ENCODE measurements around the gene ACADL. TPM values are rescaled to one million over a fixed set of nuclear protein-coding genes. Genes with fewer than 3 reads are reported as not detected.
"Not testable (repeated sequence)": the region's sequence is repeated elsewhere in the genome, so short reads cannot be mapped to it uniquely, and the experiment has no call there.

The ACADL gene
- total RNA-seq, 1 donor from 2014 or later, result 1.5 TPM

- H3K4me3 ChIP-seq (ENCODE audit: low read depth, low read length), result no peak overlapping the region
- DNase-seq (ENCODE audit: low read depth), result no peak
- H3K27me3 ChIP-seq (ENCODE audit: control insufficient read depth, insufficient read depth, low read length), result no peaks in the 10 kb centered on the region
- TF ChIP-seq CTCF (IDR thresholded peaks at IDR 0.05; ENCODE audit: insufficient read depth, low read length, poor library complexity, severe bottlenecking), result no peak
- no peaks in the 10 kb centered on the region for H3K36me3 ChIP-seq (ENCODE audit: control insufficient read depth, insufficient read depth, low read length)
Measured at GRCh38 chr2:210179351-210179990, 45.8 kb downstream of the ACADL start.

GRCh38 chr2:210177769-210178168 is 47.5 kb downstream of the ACADL start:
- Histone ChIP-seq H3K27me3 (ENCODE audit: control insufficient read depth, insufficient read depth, low read length) (no peaks in the 10 kb centered on the region), H3K36me3 (ENCODE audit: control insufficient read depth, insufficient read depth, low read length) (no peaks in the 10 kb centered on the region), H3K4me3 (ENCODE audit: low read depth, low read length) (no peak overlapping the region)
- DNase-seq (ENCODE audit: low read depth), result no peak
- no peak for TF ChIP-seq CTCF (IDR thresholded peaks at IDR 0.05; ENCODE audit: insufficient read depth, low read length, poor library complexity, severe bottlenecking)

- not testable (repeated sequence) for H3K4me3 ChIP-seq (ENCODE audit: low read depth, low read length); DNase-seq (ENCODE audit: low read depth); H3K27me3 ChIP-seq (ENCODE audit: control insufficient read depth, insufficient read depth, low read length); H3K36me3 ChIP-seq (ENCODE audit: control insufficient read depth, insufficient read depth, low read length)
Measured at GRCh38 chr2:210177115-210177514, 48.1 kb downstream of the ACADL start.

- no peak for DNase-seq (ENCODE audit: low read depth)
- Histone ChIP-seq H3K4me3 (ENCODE audit: low read depth, low read length) (no peak overlapping the region), H3K36me3 (ENCODE audit: control insufficient read depth, insufficient read depth, low read length) (no peaks in the 10 kb centered on the region), H3K27me3 (ENCODE audit: control insufficient read depth, insufficient read depth, low read length) (no peaks in the 10 kb centered on the region)
- TF ChIP-seq CTCF (IDR thresholded peaks at IDR 0.05; ENCODE audit: insufficient read depth, low read length, poor library complexity, severe bottlenecking), result no peak
Measured at GRCh38 chr2:210174086-210174485, 51.2 kb downstream of the ACADL start.

GRCh38 chr2:210172219-210172575 is 53.0 kb downstream of the ACADL start:
- no peaks in the 10 kb centered on the region for H3K27me3 ChIP-seq (ENCODE audit: control insufficient read depth, insufficient read depth, low read length)
- peak overlapping the region; percentile 47 for H3K4me3 ChIP-seq (ENCODE audit: low read depth, low read length)
- no peak for TF ChIP-seq CTCF (IDR thresholded peaks at IDR 0.05; ENCODE audit: insufficient read depth, low read length, poor library complexity, severe bottlenecking)
- no peaks in the 10 kb centered on the region for H3K36me3 ChIP-seq (ENCODE audit: control insufficient read depth, insufficient read depth, low read length)
- no peak for DNase-seq (ENCODE audit: low read depth)

GRCh38 chr2:210171309-210172218 is 53.7 kb downstream of the ACADL start, which contains the start of gene KANSL1L:
TSS of gene KANSL1L (minus strand) at chr2:210171409. CDS start at chr2:210154582, 16,827 bp downstream.
- peak; percentile 80 for DNase-seq (ENCODE audit: low read depth)
- no peak for TF ChIP-seq CTCF (IDR thresholded peaks at IDR 0.05; ENCODE audit: insufficient read depth, low read length, poor library complexity, severe bottlenecking)
- Histone ChIP-seq H3K36me3 (ENCODE audit: control insufficient read depth, insufficient read depth, low read length) (no peaks in the 10 kb centered on the region), H3K27me3 (ENCODE audit: control insufficient read depth, insufficient read depth, low read length) (no peaks in the 10 kb centered on the region), H3K4me3 (ENCODE audit: low read depth, low read length) (peak within 1 kb of the TSS; percentile 99)
